ENCODE measurements around the gene U2AF2. TPM values are rescaled to one million over a fixed set of nuclear protein-coding genes. Genes with fewer than 3 reads are reported as not detected.

Gene U2AF2
- total and polyA plus RNA-seq, 9 donors, result 27.3 to 183 (median 148) TPM

- intact Hi-C loops (cut with DNase I), result no loop called here
- peak; percentile 65 to 87 (median 78) for DNase-seq
- Histone ChIP-seq H3K4me1 (ENCODE audit: insufficient read depth) (peaks cover 21% of the 10 kb centered on the region), H3K27ac (peak overlapping the region; percentile 95 to 96), H3K9me3 (no peaks in the 10 kb centered on the region), H3K36me3 (no peaks in the 10 kb centered on the region), H3K4me3 (peak overlapping the region; percentile 93), H3K27me3 (no peaks in the 10 kb centered on the region)
- TF ChIP-seq EP300 (IDR thresholded peaks at IDR 0.05), result no peak
- TF ChIP-seq, protein P1, sequence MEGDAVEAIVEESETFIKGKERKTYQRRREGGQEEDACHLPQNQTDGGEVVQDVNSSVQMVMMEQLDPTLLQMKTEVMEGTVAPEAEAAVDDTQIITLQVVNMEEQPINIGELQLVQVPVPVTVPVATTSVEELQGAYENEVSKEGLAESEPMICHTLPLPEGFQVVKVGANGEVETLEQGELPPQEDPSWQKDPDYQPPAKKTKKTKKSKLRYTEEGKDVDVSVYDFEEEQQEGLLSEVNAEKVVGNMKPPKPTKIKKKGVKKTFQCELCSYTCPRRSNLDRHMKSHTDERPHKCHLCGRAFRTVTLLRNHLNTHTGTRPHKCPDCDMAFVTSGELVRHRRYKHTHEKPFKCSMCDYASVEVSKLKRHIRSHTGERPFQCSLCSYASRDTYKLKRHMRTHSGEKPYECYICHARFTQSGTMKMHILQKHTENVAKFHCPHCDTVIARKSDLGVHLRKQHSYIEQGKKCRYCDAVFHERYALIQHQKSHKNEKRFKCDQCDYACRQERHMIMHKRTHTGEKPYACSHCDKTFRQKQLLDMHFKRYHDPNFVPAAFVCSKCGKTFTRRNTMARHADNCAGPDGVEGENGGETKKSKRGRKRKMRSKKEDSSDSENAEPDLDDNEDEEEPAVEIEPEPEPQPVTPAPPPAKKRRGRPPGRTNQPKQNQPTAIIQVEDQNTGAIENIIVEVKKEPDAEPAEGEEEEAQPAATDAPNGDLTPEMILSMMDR (IDR thresholded peaks at IDR 0.05), result peak; percentile 38 to 77 (median 69)
- TF ChIP-seq POLR2A (IDR thresholded peaks at IDR 0.05), result no peak
- WGBS, 3 donors, result 7 to 11% (median 7%) methylated on average over 28 to 38 of the region's 38 CpGs
Measured at GRCh38 chr19:55640043-55640576, 14.7 kb upstream of the U2AF2 start.

DNA sequence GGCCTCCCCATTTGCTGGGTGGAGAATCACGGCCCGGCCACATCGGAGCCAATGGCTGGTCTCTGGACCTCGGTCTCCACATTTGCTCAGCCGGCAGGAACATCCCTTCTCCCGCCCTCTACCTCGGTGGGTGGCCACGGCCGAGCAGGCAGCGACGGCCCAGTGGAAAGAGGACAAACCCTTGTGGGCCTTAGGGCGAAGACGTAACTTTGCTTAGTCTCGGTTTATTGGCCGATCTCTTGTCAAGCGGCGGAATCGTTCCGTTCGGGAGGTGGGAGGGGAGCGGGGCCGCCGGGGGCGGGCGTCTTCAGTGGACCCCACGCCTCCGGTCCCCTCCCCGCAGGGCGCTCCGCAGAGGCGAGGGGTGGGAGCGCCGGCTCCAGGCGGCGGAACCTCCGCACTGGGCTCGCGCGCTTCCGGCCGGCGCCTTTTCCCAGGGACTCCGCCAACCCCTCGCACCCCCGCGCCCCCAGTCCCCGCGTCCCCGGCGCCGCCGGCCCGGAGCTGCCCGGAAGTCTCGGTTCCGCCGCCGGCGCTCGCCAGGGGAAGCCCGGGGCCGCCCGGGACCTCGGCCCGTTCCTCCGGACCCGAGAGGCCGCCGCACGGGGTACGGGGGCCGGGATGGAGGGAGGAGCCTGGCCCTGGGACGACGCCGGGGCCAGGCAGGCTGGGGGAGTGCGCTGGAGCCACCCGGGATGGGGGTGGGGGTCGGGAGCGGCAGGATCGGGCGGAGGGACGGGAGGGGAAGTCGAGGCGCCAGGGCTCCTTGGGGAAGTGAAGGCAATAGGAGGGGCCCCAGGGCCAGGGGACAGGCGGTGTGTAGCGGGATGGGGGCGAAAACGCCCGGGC lies 14.0 kb upstream of the U2AF2 start, which contains the start of gene ZNF580:
Gene ZNF580, plus strand, starts transcription at position 426 of the 849 bp plus-strand sequence. CDS start 1,507 bp downstream, outside the sequence.
- no peaks in the 10 kb centered on the region for H3K9me3 ChIP-seq
- intact Hi-C loops (cut with DNase I), result no loop called here
- peak within 1 kb of the TSS; percentile 93 for H3K4me3 ChIP-seq
- no peaks in the 10 kb centered on the region for H3K36me3 ChIP-seq
- WGBS, 3 donors, result 0 to 1% (median 1%) methylated on average over 48 to 89 of the region's 89 CpGs
- H3K27ac ChIP-seq, result peak within 1 kb of the TSS; percentile 95 to 96
- no peaks in the 10 kb centered on the region for H3K27me3 ChIP-seq
- H3K4me1 ChIP-seq (ENCODE audit: insufficient read depth), result peaks cover 19% of the 10 kb centered on the region
- DNase-seq, result peak; percentile 69 to 85 (median 78)
- TF ChIP-seq EP300 (IDR thresholded peaks at IDR 0.05) (no peak), POLR2A (IDR thresholded peaks at IDR 0.05) (peak; percentile 14)

DNA sequence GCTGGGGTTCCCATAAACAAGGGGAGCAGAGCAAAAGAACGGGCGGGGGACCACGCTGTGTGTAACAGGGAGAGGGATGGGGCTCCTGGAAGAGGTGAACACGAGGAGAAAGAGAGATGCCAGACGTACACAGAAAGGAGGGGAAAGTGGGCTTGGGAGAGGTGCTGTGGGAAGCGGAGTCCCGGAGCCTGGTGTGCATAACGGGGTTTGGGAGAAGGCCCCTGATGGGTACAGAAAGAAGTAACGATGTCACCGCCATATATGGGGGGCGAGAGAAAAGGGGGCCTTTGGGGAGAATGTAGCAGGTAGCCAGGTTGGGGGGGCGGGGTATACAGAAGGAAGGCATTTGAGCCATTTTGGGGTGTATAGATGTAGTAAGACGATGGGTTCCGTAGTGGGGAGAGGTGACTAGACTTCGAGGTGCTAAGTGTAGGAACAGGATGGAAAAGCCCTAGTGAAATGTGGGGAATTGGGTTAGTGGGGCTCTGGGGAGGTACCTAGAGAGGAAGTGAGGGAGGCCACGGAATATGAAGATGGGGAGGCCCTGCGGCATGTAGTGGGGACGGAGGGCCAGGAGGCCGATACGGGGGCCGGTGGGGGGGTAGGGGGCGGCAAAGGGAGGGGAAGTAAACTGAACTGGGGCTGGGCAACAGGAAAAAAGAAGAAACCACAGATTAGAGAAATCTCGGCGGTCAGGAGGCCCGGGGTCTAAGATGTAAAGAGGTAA lies 13.2 kb upstream of the U2AF2 start:
- H3K27me3 ChIP-seq, result no peaks in the 10 kb centered on the region
- H3K4me1 ChIP-seq (ENCODE audit: insufficient read depth), result peaks cover 13% of the 10 kb centered on the region
- DNase-seq, result peak in 2 of 5 donors; percentile 36 to 51
- H3K27ac ChIP-seq, result peak overlapping the region; percentile 95 to 96
- H3K9me3 ChIP-seq, result no peaks in the 10 kb centered on the region
- peak overlapping the region; percentile 93 for H3K4me3 ChIP-seq
- no peaks in the 10 kb centered on the region for H3K36me3 ChIP-seq
- intact Hi-C loops (cut with DNase I), result no loop called here
- 1% methylated on average over 25 of the region's 25 CpGs for WGBS, 3 donors
- TF ChIP-seq EP300 (IDR thresholded peaks at IDR 0.05), result no peak
- TF ChIP-seq POLR2A (IDR thresholded peaks at IDR 0.05), result no peak

GRCh38 chr19:55642153-55643002 lies 12.5 kb upstream of the U2AF2 start:
- intact Hi-C loops (cut with DNase I), result no loop called here
- no peaks in the 10 kb centered on the region for H3K9me3 ChIP-seq
- DNase-seq, result peak in 4 of 5 donors; percentile 39 to 69 (median 65)
- peak overlapping the region; percentile 95 to 96 for H3K27ac ChIP-seq
- H3K4me1 ChIP-seq (ENCODE audit: insufficient read depth), result peaks cover 11% of the 10 kb centered on the region
- TF ChIP-seq POLR2A (IDR thresholded peaks at IDR 0.05) (no peak), EP300 (IDR thresholded peaks at IDR 0.05) (no peak)
- TF ChIP-seq, protein P1 (IDR thresholded peaks at IDR 0.05), result no peak
- H3K36me3 ChIP-seq, result no peaks in the 10 kb centered on the region
- WGBS, 3 donors, result 0 to 1% (median 1%) methylated on average over 43 to 65 of the region's 65 CpGs
- H3K27me3 ChIP-seq, result no peaks in the 10 kb centered on the region
- peak overlapping the region; percentile 93 for H3K4me3 ChIP-seq

All from ovary (tissue), 9 donors.